Thyroid gland (tissue), 4 donors: ENCODE measurements around the gene SSUH2.

Experiments
- CTCF ChIP-seq, 6 experiments: fragments of 200-600 bp in 3 of 6; fragments of 450-650 bp in 3 of 6; sonication (generic) in 3 of 6; IDR thresholded peaks; one replicate each; pipeline ENCODE4 v1.5.1; 2016 to 2019; ENCODE audit warnings: antibody characterized with exemption in 6 of 6, mild to moderate bottlenecking in 2 of 6, inconsistent platforms in 1 of 6, moderate library complexity in 1 of 6
- POLR2A ChIP-seq, 2 donors: fragments of 450-650 bp; IDR thresholded peaks; one replicate each; pipeline ENCODE4 v1.6.1; 2017; ENCODE audit warnings: antibody characterized with exemption in 2 of 2, mild to moderate bottlenecking in 2 of 2, moderate library complexity in 1 of 2

GRCh38 chr3:8608791-8609467 is 35.7 kb downstream of the SSUH2 start:
- TF ChIP-seq CTCF (IDR thresholded peaks at IDR 0.05) (no peak), POLR2A (IDR thresholded peaks at IDR 0.05) (no peak)
